GF-D8 (cell line): ENCODE data around the gene KCNQ1.

ENCODE experiments used
- DNase-seq: peaks from one replicate; lab custom pipeline; 2025; lab: John Stamatoyannopoulos, UW

KCNQ1 gene

GRCh38 chr11:2716376-2717095, 271.7 kb downstream of the KCNQ1 start:
- no peak for DNase-seq

- DNase-seq, result no peak
These were observed 272.9 kb downstream of the KCNQ1 start for GRCh38 chr11:2717561-2718325.

GRCh38 chr11:2718817-2719438, 274.1 kb downstream of the KCNQ1 start:
- DNase-seq, result no peak

- DNase-seq, result no peak
These were observed 275.2 kb downstream of the KCNQ1 start for GRCh38 chr11:2719831-2720590.

DNA sequence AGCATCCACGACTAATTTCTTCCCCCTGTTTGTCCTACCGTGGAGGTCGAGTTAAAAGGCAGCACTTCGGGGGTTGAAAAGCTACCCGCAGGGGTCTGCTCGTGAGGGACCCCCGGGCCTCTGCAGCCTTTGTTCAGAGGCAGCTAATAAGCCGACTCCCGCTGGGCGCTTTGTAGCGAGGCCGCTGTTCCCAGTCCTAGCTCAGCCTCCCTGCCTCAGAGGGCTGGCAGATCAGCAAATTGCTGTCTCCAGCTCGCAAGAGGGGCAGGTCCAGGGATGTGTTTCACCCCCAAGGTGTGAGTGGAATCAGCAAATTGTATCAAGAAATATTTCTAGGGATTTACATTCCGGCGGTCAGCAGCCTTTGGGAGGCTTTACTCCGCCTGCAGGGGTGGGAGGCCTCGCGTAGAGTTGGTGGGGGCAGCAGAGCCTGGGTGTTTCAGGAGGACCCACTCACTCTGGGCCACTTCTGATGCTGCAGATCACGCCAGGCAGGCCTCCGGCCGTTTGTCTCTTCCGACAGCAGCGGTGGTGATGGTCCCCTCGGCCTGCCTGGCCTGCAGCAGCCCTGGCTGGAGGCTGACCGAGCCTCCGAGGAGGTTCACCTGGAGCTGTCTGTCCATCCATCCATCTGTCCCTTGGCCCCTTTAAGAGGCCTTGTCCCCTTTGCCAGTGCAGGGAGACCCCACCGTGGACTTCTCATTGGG, 276.6 kb downstream of the KCNQ1 start:
- DNase-seq, result no peak

- DNase-seq, result no peak
These were observed 278.1 kb downstream of the KCNQ1 start for GRCh38 chr11:2722955-2723354.

DNA sequence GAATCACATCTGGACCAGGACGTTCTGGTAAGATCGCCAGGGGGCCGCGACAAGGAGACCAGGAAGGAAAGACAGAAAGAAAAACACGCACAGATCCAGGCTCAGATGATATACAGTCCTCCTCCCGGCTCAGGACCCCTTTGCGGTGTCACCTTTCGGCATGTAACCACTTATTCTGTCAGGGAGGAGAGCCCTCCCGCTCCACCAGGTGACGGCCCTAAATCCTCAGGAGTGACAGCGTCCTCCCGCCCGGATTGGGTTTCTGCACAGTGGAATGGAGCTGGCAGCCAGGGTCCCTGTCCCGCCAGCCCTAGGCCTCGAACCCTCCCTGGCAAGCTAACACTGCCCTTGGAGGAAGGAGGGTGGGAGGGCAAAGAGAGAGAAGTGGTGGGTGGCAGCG, 279.3 kb downstream of the KCNQ1 start:
- DNase-seq, result no peak

DNA sequence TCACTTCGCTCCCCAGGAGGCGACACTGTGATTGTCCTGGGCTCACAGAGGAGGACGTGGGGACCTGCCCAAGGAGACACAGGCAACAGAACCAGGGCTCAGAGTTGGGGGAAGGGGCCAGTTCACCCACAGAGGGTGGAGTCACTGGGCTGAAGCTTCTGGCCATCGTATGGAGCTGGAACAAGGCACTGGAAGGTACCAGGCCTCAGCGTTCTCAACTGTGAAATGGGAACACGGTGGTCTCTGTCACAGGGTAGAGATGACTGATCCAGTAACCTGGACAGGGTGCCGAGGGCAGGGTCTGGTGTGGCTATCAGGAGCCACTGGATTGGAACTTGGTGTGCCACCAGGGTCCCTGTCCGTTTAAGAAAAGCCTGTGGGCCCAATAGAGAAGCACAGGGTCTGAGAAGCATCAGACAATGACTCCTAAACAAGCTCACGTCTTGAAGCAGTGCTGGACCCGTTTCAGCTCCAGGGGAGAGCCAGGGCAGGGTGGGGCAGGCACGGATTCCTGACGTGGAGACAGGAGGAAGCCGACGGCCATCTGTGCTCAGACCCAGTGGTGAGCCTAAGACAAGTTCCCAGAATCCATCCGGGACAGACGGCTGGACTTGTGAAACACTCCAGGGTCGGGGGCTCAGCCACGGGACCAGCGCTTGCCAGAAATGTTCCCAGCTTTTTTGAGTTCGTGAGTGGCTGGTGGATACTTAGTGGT, 280.0 kb downstream of the KCNQ1 start:
- DNase-seq, result no peak

GRCh38 chr11:2725368-2726300, 280.8 kb downstream of the KCNQ1 start:
- no peak for DNase-seq

- DNase-seq, result no peak
These were observed 282.2 kb downstream of the KCNQ1 start for GRCh38 chr11:2726964-2727363.

- DNase-seq, result no peak
These were observed 283.4 kb downstream of the KCNQ1 start for GRCh38 chr11:2728128-2728662.

DNA sequence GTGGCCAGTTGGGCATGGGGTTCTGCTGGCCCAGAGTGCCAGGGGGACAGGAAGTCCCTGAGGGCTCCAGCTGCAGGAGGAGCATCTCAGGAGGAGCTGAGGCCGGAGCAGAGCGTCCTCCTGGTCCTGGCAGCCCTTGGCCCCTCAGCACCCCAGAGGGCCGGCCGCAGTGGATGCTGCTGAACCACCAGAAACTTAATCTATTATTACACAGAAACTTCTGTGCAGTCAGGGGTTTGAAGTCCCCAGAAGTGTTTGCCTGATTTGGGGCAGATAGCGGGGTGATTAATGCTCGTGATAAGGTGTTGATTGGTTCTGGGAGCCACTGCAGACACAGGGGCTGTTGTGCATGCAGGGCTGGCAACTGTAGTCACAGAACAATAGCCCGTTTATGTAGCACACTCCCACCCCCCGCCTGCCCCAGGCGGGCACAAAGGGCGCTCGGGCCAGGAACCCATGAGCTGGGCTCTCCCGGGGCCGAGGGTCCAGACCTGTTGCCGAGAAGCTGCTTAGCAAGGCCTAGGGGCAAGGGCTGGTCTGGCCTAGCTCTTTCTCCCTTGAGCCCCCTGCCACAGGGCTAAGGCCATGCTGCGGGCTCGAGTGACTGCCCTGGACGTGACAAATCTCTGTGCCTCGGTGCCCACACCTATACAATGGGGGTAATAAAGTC, 284.0 kb downstream of the KCNQ1 start:
- DNase-seq, result no peak

- DNase-seq, result no peak
These were observed 285.0 kb downstream of the KCNQ1 start for GRCh38 chr11:2729841-2730240.

DNA sequence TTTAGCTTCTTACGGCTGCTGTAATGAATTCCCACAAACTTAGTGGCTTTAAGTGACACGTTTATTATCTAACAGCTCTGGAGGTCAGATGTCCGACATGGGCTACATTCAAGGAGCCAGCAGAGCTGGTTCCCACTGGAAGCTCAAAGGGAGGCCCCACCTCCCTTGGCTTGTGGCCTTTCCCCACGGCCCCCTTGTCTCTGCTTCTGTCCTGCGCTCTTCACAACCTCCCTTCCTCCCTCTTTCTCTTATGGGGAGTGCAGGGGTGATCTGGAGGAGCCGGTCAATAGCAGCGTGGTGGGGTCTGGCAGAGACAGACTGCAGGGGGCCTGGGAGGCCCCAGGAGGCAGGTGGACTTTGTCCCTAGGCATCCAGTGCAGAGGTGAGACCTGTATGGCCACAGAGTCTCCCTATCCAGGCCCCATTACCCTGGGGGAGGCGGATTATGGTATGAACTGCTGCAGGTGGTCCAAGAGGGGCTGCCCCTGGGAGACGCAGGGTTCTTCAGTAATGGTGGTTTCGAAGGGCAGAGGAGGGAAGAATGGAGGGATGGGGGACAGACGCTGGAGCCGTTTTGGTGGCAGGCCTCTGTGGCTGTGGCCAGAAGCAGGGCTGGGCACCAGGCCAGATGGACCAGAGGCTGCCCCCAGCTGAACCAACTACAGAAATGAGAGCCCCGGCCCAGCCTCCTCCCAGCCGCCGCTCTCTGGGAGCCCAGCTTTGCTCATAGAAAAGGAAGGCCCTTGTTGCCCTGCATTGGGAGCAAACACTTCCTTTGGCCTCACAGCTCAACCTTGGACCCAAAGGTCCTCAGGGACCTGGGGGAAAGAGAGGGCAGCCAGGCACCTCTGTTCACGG, 285.7 kb downstream of the KCNQ1 start:
- DNase-seq, result no peak

GRCh38 chr11:2731130-2732125, 286.6 kb downstream of the KCNQ1 start:
- DNase-seq, result no peak

- DNase-seq, result no peak
These were observed 287.6 kb downstream of the KCNQ1 start for GRCh38 chr11:2732261-2732939.
